Breast epithelium (tissue), 4 donors: ENCODE measurements around the gene STXBP4. TPM values are rescaled to one million over a fixed set of nuclear protein-coding genes. Genes with fewer than 3 reads are reported as not detected.

Source experiments
- DNase-seq, 2 donors: peaks; one replicate each; pipeline ENCODE4 v3.0.0-alpha.2; 2019; ENCODE audit warnings: low spot score in 2 of 2
- H3K27ac ChIP-seq, 2 donors: fragments of 200-600 bp; sonication (generic) in 1 of 2; one replicate each; pipeline ENCODE4 v1.5.1; 2016 to 2019; ENCODE audit warnings: mild to moderate bottlenecking in 1 of 2
- H3K27me3 ChIP-seq, 2 donors: fragments of 200-600 bp; sonication (generic) in 1 of 2; one replicate each; pipeline versions ENCODE4 v1.5.1 to v1.6.0; 2017 to 2019; ENCODE audit warnings: control low read depth in 1 of 2, mild to moderate bottlenecking in 1 of 2
- H3K36me3 ChIP-seq: fragments of 200-600 bp; one replicate; pipeline ENCODE4 v1.5.1; 2019
- H3K4me1 ChIP-seq, 2 donors: fragments of 200-600 bp; sonication (generic); one replicate each; pipeline ENCODE4 v1.5.1; 2016 to 2019; ENCODE audit warnings: control low read depth in 1 of 2
- H3K4me3 ChIP-seq, 3 donors: fragments of 200-600 bp; sonication (generic); 1 replicate in 2 of 3; 2 replicates in 1 of 3; pipeline ENCODE4 v1.5.1; 2016 to 2019; ENCODE audit warnings: mild to moderate bottlenecking in 3 of 3, moderate library complexity in 2 of 3
- H3K9me3 ChIP-seq, 2 donors: fragments of 200-600 bp; sonication (generic) in 1 of 2; one replicate each; pipeline ENCODE4 v1.5.1; 2016 to 2019; ENCODE audit warnings: control low read depth in 1 of 2
- POLR2A ChIP-seq: fragments of 450-650 bp; IDR thresholded peaks from one replicate; pipeline ENCODE4 v1.6.1; 2016; ENCODE audit warnings: antibody characterized with exemption, mild to moderate bottlenecking, moderate library complexity
- POLR2AphosphoS5 ChIP-seq, 3 donors: sonication (generic); formaldehyde crosslinking; IDR thresholded peaks; one replicate each; pipeline ENCODE4 v1.6.1; 2017; ENCODE audit warnings: antibody characterized with exemption in 3 of 3
- intact Hi-C: fragments of 100-400 bp; cut with DNase I; formaldehyde crosslinking; loops from one replicate; pipeline ENCODE4 v1.15.1; 2023; ENCODE audit warnings: low total_unique reads
- total RNA-seq, 3 donors: library from RNA; depleted of rRNA; stranded (reverse); fragments of >200 nt; gene quantifications; one replicate each; pipeline ENCODE4 v1.1.0, GENCODE V29; 2016
- TF ChIP-seq, protein P1 (sequence below), 3 donors: fragments of 450-650 bp; IDR thresholded peaks; one replicate each; pipeline ENCODE4 v1.5.1; 2016 to 2017; ENCODE audit warnings: antibody characterized with exemption in 3 of 3, mild to moderate bottlenecking in 3 of 3, moderate library complexity in 3 of 3

Gene STXBP4
- total RNA-seq, 3 donors from 2014 or later = 10.4 to 29.2 (median 20.2) TPM

DNA sequence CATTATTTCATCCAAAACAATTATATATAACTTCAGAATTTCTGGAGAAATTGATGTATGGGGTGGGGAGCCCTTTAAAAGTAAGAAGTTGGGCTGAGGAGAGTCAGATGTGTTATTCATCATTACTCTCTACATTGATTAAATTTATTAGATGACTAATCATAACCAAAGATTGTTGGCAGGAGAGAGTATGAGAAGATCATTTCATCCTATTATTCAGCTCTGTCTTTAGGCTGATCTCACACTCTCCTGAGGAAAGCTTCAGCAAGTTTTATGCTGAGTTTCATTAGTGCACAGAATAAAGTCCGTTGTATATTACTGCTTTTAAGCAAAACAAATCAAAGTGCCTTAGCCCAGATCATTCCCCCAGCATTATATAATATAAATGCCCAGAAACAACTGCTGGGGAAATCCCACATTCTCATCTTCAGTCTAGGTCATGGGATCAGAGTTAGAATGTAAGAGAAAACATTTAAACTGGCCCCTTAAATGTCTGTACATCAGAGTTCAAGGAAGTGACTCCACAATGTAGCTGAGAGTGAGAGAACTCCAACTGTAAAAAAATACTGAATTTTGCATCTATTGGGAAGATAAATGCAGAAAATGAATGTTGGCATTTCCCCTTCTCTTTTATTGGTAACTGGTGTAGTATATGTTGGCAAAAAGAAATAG, 166.1 kb downstream of the STXBP4 start:
- Histone ChIP-seq H3K27me3 (no peaks in the 10 kb centered on the region), H3K4me3 (no peak overlapping the region), H3K4me1 (no peaks in the 10 kb centered on the region), H3K27ac (no peak overlapping the region), H3K36me3 (no peaks in the 10 kb centered on the region), H3K9me3 (no peaks in the 10 kb centered on the region)
- TF ChIP-seq POLR2AphosphoS5 (IDR thresholded peaks at IDR 0.05) (no peak), POLR2A (no peak)
- TF ChIP-seq, protein P1, sequence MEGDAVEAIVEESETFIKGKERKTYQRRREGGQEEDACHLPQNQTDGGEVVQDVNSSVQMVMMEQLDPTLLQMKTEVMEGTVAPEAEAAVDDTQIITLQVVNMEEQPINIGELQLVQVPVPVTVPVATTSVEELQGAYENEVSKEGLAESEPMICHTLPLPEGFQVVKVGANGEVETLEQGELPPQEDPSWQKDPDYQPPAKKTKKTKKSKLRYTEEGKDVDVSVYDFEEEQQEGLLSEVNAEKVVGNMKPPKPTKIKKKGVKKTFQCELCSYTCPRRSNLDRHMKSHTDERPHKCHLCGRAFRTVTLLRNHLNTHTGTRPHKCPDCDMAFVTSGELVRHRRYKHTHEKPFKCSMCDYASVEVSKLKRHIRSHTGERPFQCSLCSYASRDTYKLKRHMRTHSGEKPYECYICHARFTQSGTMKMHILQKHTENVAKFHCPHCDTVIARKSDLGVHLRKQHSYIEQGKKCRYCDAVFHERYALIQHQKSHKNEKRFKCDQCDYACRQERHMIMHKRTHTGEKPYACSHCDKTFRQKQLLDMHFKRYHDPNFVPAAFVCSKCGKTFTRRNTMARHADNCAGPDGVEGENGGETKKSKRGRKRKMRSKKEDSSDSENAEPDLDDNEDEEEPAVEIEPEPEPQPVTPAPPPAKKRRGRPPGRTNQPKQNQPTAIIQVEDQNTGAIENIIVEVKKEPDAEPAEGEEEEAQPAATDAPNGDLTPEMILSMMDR (IDR thresholded peaks at IDR 0.05) = no peak
- no peak for DNase-seq
- intact Hi-C loops = no loop called here

DNA sequence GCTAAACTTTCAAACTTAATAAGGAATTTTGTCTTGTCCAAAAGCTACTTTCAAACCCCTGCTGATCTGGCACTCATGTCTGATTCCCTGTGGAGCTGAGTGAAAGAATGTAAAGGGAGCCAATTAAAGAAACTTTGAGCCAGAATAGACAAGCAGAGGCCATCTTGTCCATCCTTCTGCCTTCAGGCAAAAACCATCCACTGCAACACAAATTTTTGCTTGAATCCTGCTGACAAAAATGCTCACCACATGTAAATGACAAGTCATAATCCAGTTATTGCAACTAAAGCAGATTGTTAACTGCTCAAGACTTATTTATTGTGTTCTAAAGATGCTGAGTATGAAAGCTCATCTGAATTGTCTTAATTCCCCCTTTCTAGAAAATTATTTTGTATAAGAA, 172.2 kb downstream of the STXBP4 start:
- H3K9me3 ChIP-seq = no peaks in the 10 kb centered on the region
- H3K27ac ChIP-seq = no peak overlapping the region
- no peaks in the 10 kb centered on the region for H3K4me1 ChIP-seq
- H3K27me3 ChIP-seq = no peaks in the 10 kb centered on the region
- no peak for TF ChIP-seq POLR2A
- TF ChIP-seq POLR2AphosphoS5 (IDR thresholded peaks at IDR 0.05) = no peak
- TF ChIP-seq, protein P1 (IDR thresholded peaks at IDR 0.05) = no peak
- no peak overlapping the region for H3K4me3 ChIP-seq
- no peaks in the 10 kb centered on the region for H3K36me3 ChIP-seq
- no peak for DNase-seq
- intact Hi-C loops = no loop called here

DNA sequence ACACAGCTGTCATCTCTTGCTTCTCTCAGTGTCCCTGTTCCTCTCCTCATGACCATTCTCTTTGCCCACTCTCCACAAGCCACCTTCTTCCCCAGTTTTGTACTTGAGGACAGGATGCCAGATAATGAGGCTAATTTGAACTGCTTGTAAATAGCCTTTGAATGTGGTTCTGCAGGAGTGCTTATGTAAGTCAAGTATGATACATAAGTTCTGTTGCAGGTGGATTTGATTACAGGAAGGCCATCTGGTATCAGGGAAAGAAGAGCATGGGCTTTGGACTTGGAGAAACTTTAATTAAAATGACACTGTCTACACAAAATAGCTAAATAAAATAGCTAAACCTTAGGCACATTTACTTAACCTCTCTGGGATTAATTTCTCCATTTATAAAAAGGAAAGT, 176.0 kb downstream of the STXBP4 start:
- DNase-seq = no peak
- H3K36me3 ChIP-seq = no peaks in the 10 kb centered on the region
- no peaks in the 10 kb centered on the region for H3K9me3 ChIP-seq
- H3K27me3 ChIP-seq = no peaks in the 10 kb centered on the region
- TF ChIP-seq POLR2AphosphoS5 (IDR thresholded peaks at IDR 0.05) = no peak
- TF ChIP-seq, protein P1 (IDR thresholded peaks at IDR 0.05) = no peak
- no peak for TF ChIP-seq POLR2A
- H3K4me3 ChIP-seq = no peak overlapping the region
- no peaks in the 10 kb centered on the region for H3K4me1 ChIP-seq
- H3K27ac ChIP-seq = no peak overlapping the region
- intact Hi-C loops = no loop called here

DNA sequence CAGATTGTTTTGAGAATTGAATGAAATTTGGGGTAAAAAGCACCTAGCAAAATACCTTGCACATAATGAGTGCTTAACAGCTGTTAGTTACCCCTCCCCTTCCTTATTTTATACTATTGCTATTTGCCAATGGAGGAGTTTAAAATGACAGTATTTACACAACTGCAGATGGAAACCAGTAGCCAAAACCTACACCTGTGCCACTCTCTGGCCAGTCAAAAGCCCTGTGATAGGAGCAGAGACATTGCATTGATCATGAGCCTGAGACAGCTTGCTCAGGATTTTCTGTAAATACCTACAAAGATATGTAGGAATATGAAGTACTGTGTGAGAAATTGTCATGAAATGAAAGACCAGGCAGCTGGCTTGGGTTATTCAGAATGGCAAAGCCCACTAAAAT, 180.9 kb downstream of the STXBP4 start:
- intact Hi-C loops = no loop called here

DNA sequence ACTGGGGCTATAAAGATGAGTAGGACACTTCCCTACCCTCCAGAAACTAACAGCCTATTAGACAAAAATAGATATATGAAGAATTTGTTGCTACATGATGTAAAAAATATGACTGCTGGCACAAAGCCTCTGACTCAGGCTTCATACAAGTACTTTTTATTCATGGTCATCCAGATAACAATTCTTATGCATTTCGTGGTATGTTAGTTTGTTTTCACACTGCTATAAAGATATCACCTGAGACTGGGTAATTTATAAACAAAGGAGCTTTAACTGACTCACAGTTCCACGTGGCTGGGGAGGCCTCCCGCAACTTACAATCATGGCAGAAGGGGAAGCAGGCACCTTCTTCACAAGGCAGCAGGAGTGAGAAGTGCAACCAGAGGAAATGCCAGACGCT, 183.7 kb downstream of the STXBP4 start:
- H3K36me3 ChIP-seq = no peaks in the 10 kb centered on the region
- no peaks in the 10 kb centered on the region for H3K27me3 ChIP-seq
- TF ChIP-seq POLR2AphosphoS5 (IDR thresholded peaks at IDR 0.05) (no peak), POLR2A (no peak)
- TF ChIP-seq, protein P1 (IDR thresholded peaks at IDR 0.05) = no peak
- H3K4me3 ChIP-seq = no peak overlapping the region
- H3K27ac ChIP-seq = no peak overlapping the region
- no peak for DNase-seq
- intact Hi-C loops = no loop called here
- H3K9me3 ChIP-seq = no peaks in the 10 kb centered on the region
- no peaks in the 10 kb centered on the region for H3K4me1 ChIP-seq

More for the DNA sequence above, 180.9 kb downstream of the STXBP4 start:
- TF ChIP-seq POLR2AphosphoS5 (IDR thresholded peaks at IDR 0.05) (no peak), POLR2A (no peak)
- TF ChIP-seq, protein P1 (IDR thresholded peaks at IDR 0.05) = no peak
- no peaks in the 10 kb centered on the region for H3K4me1 ChIP-seq
- no peaks in the 10 kb centered on the region for H3K36me3 ChIP-seq
- H3K27ac ChIP-seq = no peak overlapping the region
- DNase-seq = no peak
- H3K4me3 ChIP-seq = no peak overlapping the region
- H3K27me3 ChIP-seq = no peaks in the 10 kb centered on the region
- H3K9me3 ChIP-seq = no peaks in the 10 kb centered on the region
